GM18511 (cell line): ENCODE data around the gene KCNC1.

Source experiments
- ATAC-seq: cut with Tn5 transposase; IDR thresholded peaks from one replicate; pipeline ENCODE4 v1.9.1; 2021; ENCODE audit warnings: mild to moderate bottlenecking, moderate library complexity; ENCODE audit not compliant: unreplicated experiment

Gene KCNC1

DNA sequence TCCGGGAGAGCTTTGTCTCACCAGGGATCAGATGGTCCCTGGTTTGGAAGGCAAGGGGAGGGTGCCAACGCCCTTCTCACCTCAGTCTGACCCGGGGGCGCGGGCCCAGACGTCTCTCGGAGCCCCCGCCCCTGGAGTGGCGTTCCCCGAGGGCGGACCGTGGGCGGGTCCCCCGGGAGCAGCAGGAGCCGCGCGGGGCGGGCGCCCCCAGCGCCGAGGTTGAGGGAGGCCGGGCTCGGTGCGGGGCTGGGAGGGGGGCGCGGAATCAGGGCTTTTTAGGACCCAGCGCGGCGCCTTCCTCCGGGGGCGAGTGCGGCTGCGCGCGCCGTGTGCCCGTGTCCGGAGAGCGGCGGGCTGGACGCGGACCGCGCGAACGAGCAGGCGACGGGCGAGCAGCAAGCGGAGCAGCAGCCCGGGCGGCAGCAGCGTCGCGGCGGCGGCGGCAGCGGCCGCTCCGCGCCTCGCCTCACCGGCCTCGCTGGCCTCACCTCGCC is at the start of gene KCNC1:
Gene KCNC1 (plus strand): TSS at position 364 of the 494 bp plus-strand sequence. CDS start 1,222 bp downstream, outside the sequence.
- no peak for ATAC-seq

DNA sequence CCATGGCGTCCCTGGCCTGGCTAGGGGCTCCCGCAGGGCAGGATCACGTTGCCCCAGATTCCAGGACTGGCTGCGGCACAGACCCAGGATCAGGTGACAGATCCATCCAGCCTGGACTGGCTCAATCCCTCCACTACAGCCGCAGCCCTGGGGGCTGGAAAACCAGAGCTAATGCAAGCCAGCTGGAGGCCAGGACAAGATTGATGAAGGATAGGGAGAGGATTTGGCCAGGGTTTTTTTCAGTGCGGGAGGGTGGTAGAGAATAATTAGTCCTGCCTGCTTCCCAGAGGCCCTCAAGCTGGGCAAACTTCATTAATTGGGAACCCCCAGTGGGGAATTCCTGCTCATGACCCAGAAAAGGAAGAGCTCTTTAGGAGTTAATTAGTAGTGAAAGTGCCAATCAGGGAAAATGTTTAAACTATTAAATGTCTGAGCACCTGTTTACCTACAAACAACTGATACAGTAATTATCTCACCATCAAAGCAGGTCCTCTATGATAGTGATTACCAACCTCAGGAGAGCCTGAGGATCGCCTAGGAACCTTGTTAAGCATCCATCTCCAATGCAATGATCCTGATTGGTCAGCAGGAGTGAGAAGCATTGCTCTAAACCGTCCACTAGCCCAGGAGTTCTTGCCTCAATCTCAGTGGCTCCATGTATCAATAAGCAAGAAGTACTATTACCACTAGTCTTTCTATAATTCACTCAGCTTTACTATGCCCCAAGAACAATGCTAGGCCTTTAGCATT is 48.2 kb upstream of the KCNC1 start:
- no peak for ATAC-seq

DNA sequence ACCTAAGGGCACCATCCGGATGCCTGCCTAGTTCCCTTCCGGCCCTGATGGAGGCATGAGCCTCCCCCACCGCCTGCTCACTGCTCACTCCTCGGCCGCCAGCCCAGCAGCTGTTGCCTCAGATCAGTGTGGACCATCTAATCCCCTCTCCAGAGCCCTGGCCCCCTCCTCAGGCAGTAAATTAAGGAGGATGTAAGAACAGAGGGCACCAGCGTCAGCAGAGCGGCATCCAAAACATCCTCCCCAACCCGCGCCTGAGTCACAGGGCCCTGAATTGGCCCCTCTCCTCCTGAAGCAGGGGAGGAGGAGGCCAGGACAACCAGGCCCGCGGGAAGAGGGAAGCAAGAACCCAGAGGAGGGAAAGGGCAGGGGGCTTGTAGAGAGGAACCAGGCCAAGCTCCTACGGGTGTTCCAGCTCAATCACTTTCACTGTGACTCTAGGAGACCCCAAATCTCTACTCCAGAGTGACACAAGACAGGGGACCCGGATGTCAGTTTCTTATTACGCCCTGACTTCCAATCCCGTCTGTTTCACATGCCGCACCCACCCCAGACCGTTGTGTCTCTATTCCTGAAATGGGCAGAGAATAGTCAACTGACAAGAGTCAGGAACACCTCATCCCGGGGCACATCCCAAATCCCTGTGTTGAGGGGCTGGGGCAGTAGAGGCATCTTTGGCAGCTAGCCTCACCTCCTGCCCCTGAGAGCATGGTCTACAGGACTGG is 46.5 kb upstream of the KCNC1 start:
- no peak for ATAC-seq

GRCh38 chr11:17691550-17691949 is 43.0 kb upstream of the KCNC1 start:
- ATAC-seq: no peak

DNA sequence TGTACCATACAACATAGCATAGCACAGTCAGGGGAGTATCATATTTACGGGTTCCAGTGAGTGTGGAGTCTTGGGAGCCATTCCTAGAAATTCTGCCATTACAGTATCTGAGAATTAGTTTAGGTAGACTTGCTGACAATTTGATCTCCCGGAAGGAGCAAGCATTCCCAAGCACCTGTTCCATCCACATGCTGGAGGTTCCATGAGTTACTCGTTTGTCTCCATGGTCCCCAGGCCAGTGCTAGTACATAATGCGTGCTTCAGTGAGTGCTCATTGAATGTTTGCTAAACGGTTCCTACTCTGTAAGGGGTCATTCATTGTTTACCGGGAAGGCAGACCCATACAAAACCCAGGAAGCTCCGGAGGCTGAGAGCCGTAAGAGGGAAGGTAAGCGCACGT is 42.6 kb upstream of the KCNC1 start:
- ATAC-seq: no peak

DNA sequence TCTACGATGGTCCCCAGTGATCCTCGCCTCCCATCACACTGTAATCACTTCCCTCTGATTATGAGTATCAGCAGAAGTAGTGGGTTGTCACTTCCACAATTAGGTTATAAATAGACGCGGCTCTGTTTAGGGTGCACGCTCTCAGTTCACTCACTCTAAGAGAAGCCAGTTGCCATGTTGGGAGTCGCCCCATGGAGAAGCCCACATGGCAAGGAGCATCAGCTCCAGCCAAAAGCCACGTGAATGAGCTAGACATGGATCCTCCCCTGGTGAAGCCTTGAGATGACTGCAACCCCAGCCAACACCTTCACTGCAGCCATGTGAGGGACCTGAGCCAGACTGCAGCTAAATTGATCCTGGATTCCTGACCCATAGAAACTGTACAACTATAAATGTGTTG is 41.6 kb upstream of the KCNC1 start:
- no peak for ATAC-seq

GRCh38 chr11:17693531-17693930 is 41.0 kb upstream of the KCNC1 start:
- no peak for ATAC-seq

GRCh38 chr11:17694494-17695110 is 40.0 kb upstream of the KCNC1 start:
- ATAC-seq: no peak

- no peak for ATAC-seq
Measured at GRCh38 chr11:17695454-17696441, 38.8 kb upstream of the KCNC1 start.

- ATAC-seq: no peak
Measured at GRCh38 chr11:17696741-17697140, 37.8 kb upstream of the KCNC1 start.

- ATAC-seq: no peak
Measured at GRCh38 chr11:17697175-17697949, 37.2 kb upstream of the KCNC1 start.

DNA sequence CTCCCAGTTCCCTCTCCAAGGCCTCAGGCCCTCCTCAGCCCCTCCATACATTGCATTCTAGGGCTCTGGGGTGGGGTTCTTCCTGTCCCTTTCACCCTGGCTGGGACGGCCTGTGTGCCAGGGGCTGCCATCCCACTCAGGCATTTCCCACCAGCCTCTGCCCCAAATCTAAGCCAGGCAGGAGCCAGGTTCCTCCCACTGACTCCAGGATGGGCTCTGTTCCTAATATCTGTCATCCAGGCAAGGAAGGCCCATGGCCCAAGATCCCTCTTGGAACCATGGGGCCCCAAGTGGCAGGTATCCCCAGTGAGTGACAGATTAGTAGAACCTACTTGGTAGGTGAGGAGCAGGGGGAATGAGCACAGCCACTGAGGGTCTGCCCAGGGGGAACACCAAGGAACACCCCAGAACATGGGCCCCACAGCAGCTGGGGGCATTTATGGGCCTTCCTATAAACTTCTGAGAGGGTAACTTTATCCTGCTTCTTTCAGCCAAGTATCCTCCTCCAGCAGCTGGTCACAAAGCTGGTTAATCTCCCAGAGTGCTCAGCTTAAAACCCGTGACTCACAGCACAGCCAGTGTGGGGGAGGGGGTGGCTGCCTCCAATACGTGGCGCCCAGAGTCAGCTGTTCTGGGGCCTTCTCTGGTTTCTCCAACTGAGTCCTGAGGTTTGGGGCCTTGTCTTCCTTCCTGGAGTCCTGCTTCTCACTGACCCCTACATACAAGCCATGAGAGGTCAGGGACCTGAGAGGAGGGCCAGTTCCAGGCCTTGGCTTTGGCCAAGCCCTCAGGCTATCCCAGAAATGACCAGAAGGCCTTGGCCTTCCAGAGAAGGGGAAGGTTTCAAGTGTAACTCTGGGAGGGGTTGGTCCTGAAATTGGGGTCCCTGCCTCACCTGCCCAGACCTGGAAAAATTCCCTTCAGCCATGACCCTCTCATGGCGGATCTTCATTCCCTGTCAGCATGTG is 35.1 kb upstream of the KCNC1 start:
- ATAC-seq: no peak

GRCh38 chr11:17700991-17701390 is 33.6 kb upstream of the KCNC1 start:
- ATAC-seq: no peak

DNA sequence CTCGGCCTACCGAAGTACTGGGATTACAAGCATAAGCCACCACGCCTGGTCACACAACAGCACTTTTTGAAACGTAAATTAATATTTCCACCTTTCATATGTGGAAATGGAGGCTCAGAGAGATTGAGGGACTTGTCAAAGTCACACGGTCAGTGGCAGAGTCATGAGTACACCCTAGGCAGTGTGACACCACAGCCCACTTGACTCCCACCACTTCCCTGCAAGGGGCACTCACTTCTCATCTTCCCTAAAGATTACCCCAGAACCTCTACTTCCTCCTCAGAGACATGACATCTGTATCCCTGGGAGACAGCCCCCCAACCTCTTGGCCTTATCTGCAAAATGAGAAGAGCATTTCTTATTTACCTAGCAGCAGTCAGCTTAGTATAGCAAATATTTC is 31.7 kb upstream of the KCNC1 start:
- ATAC-seq: no peak

DNA sequence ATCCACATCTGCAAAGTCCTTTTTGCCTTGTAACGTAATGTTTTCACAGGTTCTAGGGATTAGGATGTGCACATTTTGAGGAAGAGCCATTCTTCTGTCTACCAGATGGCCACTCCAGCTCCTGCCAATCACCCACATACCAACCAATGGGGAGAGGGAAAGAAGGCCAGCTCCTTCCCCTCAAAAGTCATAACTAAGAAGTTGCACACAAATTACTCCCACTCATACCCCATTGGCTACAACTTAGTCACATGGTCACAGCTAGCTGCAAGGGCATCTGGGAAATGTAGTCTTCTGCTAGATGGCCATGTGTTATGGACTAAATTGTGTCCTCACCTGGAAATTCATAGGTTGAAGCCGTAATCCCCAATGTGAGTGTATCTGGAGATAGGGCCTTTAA is 30.6 kb upstream of the KCNC1 start:
- ATAC-seq: no peak

DNA sequence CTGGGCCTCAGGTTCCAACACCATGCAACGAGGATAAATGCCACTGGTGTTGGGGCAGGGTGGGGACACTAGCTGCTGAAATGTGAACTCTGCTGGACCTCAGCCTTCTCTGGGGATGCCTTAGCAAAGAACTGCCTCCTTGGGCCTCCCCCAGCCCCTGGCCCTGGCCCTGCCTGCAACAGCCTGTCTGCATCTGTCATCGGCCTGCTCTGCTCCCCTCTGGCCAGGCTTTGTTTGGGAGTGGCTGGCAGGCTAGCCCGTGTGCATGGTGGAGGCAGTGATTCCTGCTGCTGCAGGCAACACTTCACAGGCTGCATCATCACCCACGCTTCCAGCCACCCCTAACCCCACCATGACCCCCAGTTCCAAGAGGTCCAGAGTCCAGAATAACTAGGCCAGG is 26.8 kb upstream of the KCNC1 start:
- no peak for ATAC-seq

- no peak for ATAC-seq
Measured at GRCh38 chr11:17711836-17712235, 22.7 kb upstream of the KCNC1 start.

DNA sequence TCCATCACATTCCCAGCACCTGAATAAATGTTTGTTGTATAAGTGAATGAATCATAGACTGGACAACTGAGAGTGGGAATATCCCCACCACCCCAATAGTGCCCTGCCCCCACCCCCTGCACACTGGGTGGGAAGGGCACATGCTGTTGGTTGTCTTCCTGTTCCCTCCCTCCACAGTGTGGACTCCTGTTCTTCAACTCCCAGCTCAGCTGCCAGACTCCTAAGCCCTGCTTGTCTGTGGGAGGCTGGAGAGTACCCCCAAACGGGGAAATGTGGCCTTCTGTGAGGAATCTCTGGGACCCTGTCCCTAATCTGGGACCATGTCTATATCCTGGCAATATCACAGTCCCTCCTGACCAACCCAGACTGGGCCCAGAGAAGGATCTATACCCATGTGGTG is 20.7 kb upstream of the KCNC1 start:
- ATAC-seq: no peak

GRCh38 chr11:17714356-17714854 is 20.2 kb upstream of the KCNC1 start:
- no peak for ATAC-seq
